ENCODE data around the gene FAM83F.

Gene FAM83F

GRCh38 chr22:40051322-40051721 lies 56.6 kb downstream of the FAM83F start:
- DNase-seq (ENCODE audit: low read depth in 2 of 2) = no peak
- H3K4me3 ChIP-seq (replicated peaks in 1 of 2; ENCODE audit: low read depth in 2 of 2, low read length in 2 of 2) = no peak overlapping the region
- TF ChIP-seq CTCF (IDR thresholded peaks at IDR 0.05; ENCODE audit: low read depth, low read length) = no peak

GRCh38 chr22:40053460-40053859 lies 58.7 kb downstream of the FAM83F start:
- TF ChIP-seq CTCF (IDR thresholded peaks at IDR 0.05; ENCODE audit: low read depth, low read length) = no peak
- peak in 1 of 2 donors; percentile 47 for DNase-seq (ENCODE audit: low read depth in 2 of 2)
- no peak overlapping the region for H3K4me3 ChIP-seq (replicated peaks in 1 of 2; ENCODE audit: low read depth in 2 of 2, low read length in 2 of 2)

GRCh38 chr22:40054486-40054885 lies 59.7 kb downstream of the FAM83F start:
- no peak for TF ChIP-seq CTCF (IDR thresholded peaks at IDR 0.05; ENCODE audit: low read depth, low read length)
- DNase-seq (ENCODE audit: low read depth in 2 of 2) = no peak
- no peak overlapping the region for H3K4me3 ChIP-seq (replicated peaks in 1 of 2; ENCODE audit: low read depth in 2 of 2, low read length in 2 of 2)

- no peak for DNase-seq (ENCODE audit: low read depth in 2 of 2)
- TF ChIP-seq CTCF (IDR thresholded peaks at IDR 0.05; ENCODE audit: low read depth, low read length) = no peak
- no peak overlapping the region for H3K4me3 ChIP-seq (replicated peaks in 1 of 2; ENCODE audit: low read depth in 2 of 2, low read length in 2 of 2)
Observed at GRCh38 chr22:40055143-40055883, 60.6 kb downstream of the FAM83F start.

GRCh38 chr22:40056154-40056553 lies 61.4 kb downstream of the FAM83F start:
- DNase-seq (ENCODE audit: low read depth in 2 of 2) = no peak
- H3K4me3 ChIP-seq (replicated peaks in 1 of 2; ENCODE audit: low read depth in 2 of 2, low read length in 2 of 2) = no peak overlapping the region
- TF ChIP-seq CTCF (IDR thresholded peaks at IDR 0.05; ENCODE audit: low read depth, low read length) = no peak

GRCh38 chr22:40056559-40056958 lies 61.8 kb downstream of the FAM83F start:
- no peak for TF ChIP-seq CTCF (IDR thresholded peaks at IDR 0.05; ENCODE audit: low read depth, low read length)
- H3K4me3 ChIP-seq (replicated peaks in 1 of 2; ENCODE audit: low read depth in 2 of 2, low read length in 2 of 2) = no peak overlapping the region
- no peak for DNase-seq (ENCODE audit: low read depth in 2 of 2)

- TF ChIP-seq CTCF (IDR thresholded peaks at IDR 0.05; ENCODE audit: low read depth, low read length) = no peak
- no peak for DNase-seq (ENCODE audit: low read depth in 2 of 2)
- no peak overlapping the region for H3K4me3 ChIP-seq (replicated peaks in 1 of 2; ENCODE audit: low read depth in 2 of 2, low read length in 2 of 2)
Observed at GRCh38 chr22:40057652-40058051, 62.9 kb downstream of the FAM83F start.

All from cardiac fibroblast (primary cell).